B cell (primary cell): Measurements from ENCODE around the gene ARHGAP33. TPM values are rescaled to one million over a fixed set of nuclear protein-coding genes. Genes with fewer than 3 reads are reported as not detected.

Experiments used
- ATAC-seq: fragments of 200-7000 bp; cut with Tn5 transposase; one replicate; pipeline ENCODE4 v1.10.0; 2021; ENCODE audit warnings: low read depth, mild to moderate bottlenecking, moderate number of reproducible peaks, moderate library complexity
- CTCF ChIA-PET: fragments of 350-600 bp; sonication (Branson Sonifier 250); formaldehyde crosslinking; loops from one replicate; lab custom pipeline; 2021; ENCODE audit warnings: antibody characterized with exemption, inconsistent platforms; lab: Charles Lee
- POLR2A ChIA-PET: fragments of 350-600 bp; sonication (Branson Sonifier 250); formaldehyde crosslinking; loops from one replicate; lab custom pipeline; 2021; ENCODE audit warnings: antibody characterized with exemption; lab: Charles Lee
- DNase-seq: peaks from one replicate; pipeline ENCODE4 v3.0.0; 2013
- H2AFZ ChIP-seq: 2 replicates; pipeline ENCODE4 v1.6.1; 2012; ENCODE audit warnings: mild to moderate bottlenecking, low read depth, low read length; ENCODE audit not compliant: insufficient read depth, poor library complexity, severe bottlenecking
- H3K27ac ChIP-seq, 2 donors: 1 replicate in 1 of 2; 2 replicates in 1 of 2; pipeline ENCODE4 v1.5.1; 2012 to 2013; ENCODE audit warnings: low read length in 2 of 2, mild to moderate bottlenecking in 2 of 2, moderate library complexity in 1 of 2
- H3K27me3 ChIP-seq, 4 experiments: fragments of 200-600 bp in 1 of 4; sonication (generic) in 1 of 4; replicated peaks in 1 of 4; 1 replicate in 2 of 4; 2 replicates in 2 of 4; pipeline versions ENCODE4 v1.6.1 to v1.7.0; 2013 to 2016; ENCODE audit warnings: low read length in 3 of 4, mild to moderate bottlenecking in 2 of 4, mixed read lengths in 1 of 4, moderate library complexity in 1 of 4; ENCODE audit not compliant: insufficient read depth in 4 of 4, control insufficient read depth in 3 of 4; ENCODE audit errors: control extremely low read depth in 1 of 4
- H3K36me3 ChIP-seq, 2 experiments: replicated peaks in 1 of 2; 1 replicate in 1 of 2; 2 replicates in 1 of 2; pipeline versions ENCODE4 v1.6.1 to v1.7.1; 2013; ENCODE audit warnings: low read length in 1 of 2; ENCODE audit not compliant: insufficient read depth in 2 of 2, control insufficient read depth in 1 of 2; ENCODE audit errors: control extremely low read depth in 1 of 2, extremely low read depth in 1 of 2
- H3K4me1 ChIP-seq, 2 donors: fragments of 200-600 bp in 1 of 2; sonication (generic) in 1 of 2; 1 replicate in 1 of 2; 2 replicates in 1 of 2; pipeline versions ENCODE4 v1.5.1 to v1.6.1; 2013 to 2017; ENCODE audit warnings: low read length in 2 of 2; ENCODE audit not compliant: control insufficient read depth in 2 of 2, insufficient read depth in 2 of 2
- H3K4me2 ChIP-seq: replicated peaks from 2 replicates; pipeline ENCODE3; 2012; ENCODE audit warnings: mild to moderate bottlenecking, low read depth, low read length; ENCODE audit not compliant: poor library complexity, severe bottlenecking
- H3K4me3 ChIP-seq, 5 experiments: fragments of 200-600 bp in 1 of 5; sonication (generic) in 1 of 5; 1 replicate in 3 of 5; 2 replicates in 2 of 5; pipeline versions ENCODE4 v1.5.1 to v1.7.0; 2011 to 2016; ENCODE audit warnings: low read length in 4 of 5, mild to moderate bottlenecking in 4 of 5, low read depth in 2 of 5, control low read depth in 1 of 5, moderate library complexity in 1 of 5; ENCODE audit not compliant: insufficient read depth in 1 of 5; ENCODE audit errors: control extremely low read depth in 1 of 5, extremely low read depth in 1 of 5
- H3K79me2 ChIP-seq: fragments of 200-600 bp; sonication (generic); one replicate; pipeline ENCODE4 v1.6.0; 2016; ENCODE audit warnings: low read length; ENCODE audit not compliant: control insufficient read depth, insufficient read depth
- H3K9ac ChIP-seq: fragments of 200-600 bp; sonication (generic); 2 replicates; pipeline ENCODE4 v1.6.1; 2017; ENCODE audit warnings: mild to moderate bottlenecking, low read length, moderate library complexity
- H3K9me3 ChIP-seq, 3 donors: one replicate each; pipeline versions ENCODE4 v1.6.1 to v1.7.1; 2013; ENCODE audit warnings: low read length in 2 of 3; ENCODE audit not compliant: control insufficient read depth in 2 of 3, insufficient read depth in 1 of 3; ENCODE audit errors: control extremely low read depth in 1 of 3
- H4K20me1 ChIP-seq: 2 replicates; pipeline ENCODE4 v1.6.0; 2012; ENCODE audit warnings: mild to moderate bottlenecking, low read length; ENCODE audit not compliant: insufficient read depth, control insufficient read depth, poor library complexity, severe bottlenecking
- H3K27ac Mint-ChIP-seq: one replicate; pipeline ENCODE4 v1.8.0; 2021; ENCODE audit warnings: mixed read lengths
- H3K27me3 Mint-ChIP-seq: one replicate; pipeline ENCODE4 v1.8.0; 2021; ENCODE audit warnings: mixed read lengths
- H3K4me1 Mint-ChIP-seq: one replicate; pipeline ENCODE4 v1.8.0; 2021; ENCODE audit warnings: mixed read lengths
- H3K4me3 Mint-ChIP-seq: one replicate; pipeline ENCODE4 v1.8.0; 2021; ENCODE audit warnings: mixed read lengths
- H3K9me3 Mint-ChIP-seq: one replicate; pipeline ENCODE4 v1.8.0; 2022; ENCODE audit warnings: mixed read lengths; ENCODE audit not compliant: insufficient read depth
- EZH2 ChIP-seq: IDR thresholded peaks from 2 replicates; pipeline ENCODE4 v1.6.1; 2012; ENCODE audit warnings: borderline replicate concordance, low read depth, mild to moderate bottlenecking, moderate library complexity, low read length; ENCODE audit not compliant: insufficient read depth, poor library complexity, severe bottlenecking
- WGBS: methylation state at CpG from one replicate; pipeline ENCODE4 v1.1.5; 2013; ENCODE audit warnings: missing lambda C conversion rate; ENCODE audit not compliant: insufficient coverage; 5-methylcytosine and 5-hydroxymethylcytosine counted together
- intact Hi-C: fragments of 100-400 bp; cut with micrococcal nuclease; formaldehyde crosslinking; loops from one replicate; pipeline ENCODE4 v1.10.0; 2022
- polyA plus RNA-seq: library from polyadenylated mRNA; depleted of rRNA; stranded (reverse); fragments of >200 nt; gene quantifications from 2 replicates; pipeline ENCODE4 v1.2.3, GENCODE V29; 2012
- total RNA-seq, 2 donors: library from RNA; stranded (reverse); fragments of 120-200 nt in 1 of 2; gene quantifications; 1 replicate in 1 of 2; 2 replicates in 1 of 2; pipeline versions ENCODE4 v1.2.3 to v1.2.4, GENCODE V29; 2013 to 2022
- TF ChIP-seq, protein P1 (sequence below): fragments of 200-600 bp; IDR thresholded peaks from one replicate; pipeline ENCODE4 v1.8.0; 2022; ENCODE audit warnings: antibody characterized with exemption, mild to moderate bottlenecking

The ARHGAP33 gene
- total and polyA plus RNA-seq, 2 donors (not counting 1 experiment from before 2014, with no cell fraction given) = 18.2 to 27.8 TPM

DNA sequence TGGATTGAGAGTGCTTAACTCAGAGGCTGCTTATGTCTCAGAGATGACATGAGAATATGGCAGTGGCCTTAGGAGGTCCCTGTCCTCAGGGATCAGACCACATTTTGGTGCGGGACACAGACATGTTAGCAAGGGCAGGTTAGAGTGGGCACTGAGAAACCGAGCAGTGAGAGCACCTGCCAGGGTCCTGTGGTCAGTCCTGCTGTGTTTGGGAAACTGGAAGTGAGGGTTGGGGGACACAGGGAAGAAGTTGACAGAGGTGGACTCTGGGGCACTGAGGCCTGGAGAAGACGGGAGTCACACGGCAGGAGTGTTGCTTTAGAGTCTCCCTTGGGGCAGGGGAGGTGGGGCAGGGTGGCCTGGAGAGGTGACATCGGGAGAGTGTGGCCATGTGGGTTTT, 40.5 kb upstream of the ARHGAP33 start:
- Histone ChIP-seq H4K20me1 (peaks cover 55% of the 10 kb centered on the region), H3K79me2 (peaks cover 34% of the 10 kb centered on the region), H3K9me3 (no peaks in the 10 kb centered on the region), H3K4me3 (no peak overlapping the region), H3K36me3 (peaks cover 2 to 80% of the 10 kb centered on the region in 2 experiments), H3K4me1 (peaks cover 12 to 22% of the 10 kb centered on the region in 2 donors), H3K4me2 (no peak overlapping the region), H2AFZ (no peak overlapping the region), H3K27ac (no peak overlapping the region), H3K9ac (no peak overlapping the region), H3K27me3 (no peaks in the 10 kb centered on the region)
- WGBS = 87% methylated on average over 5 of the region's 5 CpGs
- TF ChIP-seq, protein P1, sequence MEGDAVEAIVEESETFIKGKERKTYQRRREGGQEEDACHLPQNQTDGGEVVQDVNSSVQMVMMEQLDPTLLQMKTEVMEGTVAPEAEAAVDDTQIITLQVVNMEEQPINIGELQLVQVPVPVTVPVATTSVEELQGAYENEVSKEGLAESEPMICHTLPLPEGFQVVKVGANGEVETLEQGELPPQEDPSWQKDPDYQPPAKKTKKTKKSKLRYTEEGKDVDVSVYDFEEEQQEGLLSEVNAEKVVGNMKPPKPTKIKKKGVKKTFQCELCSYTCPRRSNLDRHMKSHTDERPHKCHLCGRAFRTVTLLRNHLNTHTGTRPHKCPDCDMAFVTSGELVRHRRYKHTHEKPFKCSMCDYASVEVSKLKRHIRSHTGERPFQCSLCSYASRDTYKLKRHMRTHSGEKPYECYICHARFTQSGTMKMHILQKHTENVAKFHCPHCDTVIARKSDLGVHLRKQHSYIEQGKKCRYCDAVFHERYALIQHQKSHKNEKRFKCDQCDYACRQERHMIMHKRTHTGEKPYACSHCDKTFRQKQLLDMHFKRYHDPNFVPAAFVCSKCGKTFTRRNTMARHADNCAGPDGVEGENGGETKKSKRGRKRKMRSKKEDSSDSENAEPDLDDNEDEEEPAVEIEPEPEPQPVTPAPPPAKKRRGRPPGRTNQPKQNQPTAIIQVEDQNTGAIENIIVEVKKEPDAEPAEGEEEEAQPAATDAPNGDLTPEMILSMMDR = no peak
- TF ChIP-seq EZH2 = no peak
- H3K9me3 Mint-ChIP-seq = no peaks in the 10 kb centered on the region
- no peak overlapping the region for H3K27ac Mint-ChIP-seq
- H3K4me3 Mint-ChIP-seq = no peak overlapping the region
- H3K4me1 Mint-ChIP-seq = peaks cover 28% of the 10 kb centered on the region
- intact Hi-C loops = no loop called here
- ChIA-PET POLR2A (no interaction called here), CTCF (interaction anchor here (0.5 kb wide), 1 partner anchor 47 kb away, joined by 3 read pairs; no protein-coding TSS in a partner anchor)
- DNase-seq (no peak), ATAC-seq (no peak)
- no peaks in the 10 kb centered on the region for H3K27me3 Mint-ChIP-seq

DNA sequence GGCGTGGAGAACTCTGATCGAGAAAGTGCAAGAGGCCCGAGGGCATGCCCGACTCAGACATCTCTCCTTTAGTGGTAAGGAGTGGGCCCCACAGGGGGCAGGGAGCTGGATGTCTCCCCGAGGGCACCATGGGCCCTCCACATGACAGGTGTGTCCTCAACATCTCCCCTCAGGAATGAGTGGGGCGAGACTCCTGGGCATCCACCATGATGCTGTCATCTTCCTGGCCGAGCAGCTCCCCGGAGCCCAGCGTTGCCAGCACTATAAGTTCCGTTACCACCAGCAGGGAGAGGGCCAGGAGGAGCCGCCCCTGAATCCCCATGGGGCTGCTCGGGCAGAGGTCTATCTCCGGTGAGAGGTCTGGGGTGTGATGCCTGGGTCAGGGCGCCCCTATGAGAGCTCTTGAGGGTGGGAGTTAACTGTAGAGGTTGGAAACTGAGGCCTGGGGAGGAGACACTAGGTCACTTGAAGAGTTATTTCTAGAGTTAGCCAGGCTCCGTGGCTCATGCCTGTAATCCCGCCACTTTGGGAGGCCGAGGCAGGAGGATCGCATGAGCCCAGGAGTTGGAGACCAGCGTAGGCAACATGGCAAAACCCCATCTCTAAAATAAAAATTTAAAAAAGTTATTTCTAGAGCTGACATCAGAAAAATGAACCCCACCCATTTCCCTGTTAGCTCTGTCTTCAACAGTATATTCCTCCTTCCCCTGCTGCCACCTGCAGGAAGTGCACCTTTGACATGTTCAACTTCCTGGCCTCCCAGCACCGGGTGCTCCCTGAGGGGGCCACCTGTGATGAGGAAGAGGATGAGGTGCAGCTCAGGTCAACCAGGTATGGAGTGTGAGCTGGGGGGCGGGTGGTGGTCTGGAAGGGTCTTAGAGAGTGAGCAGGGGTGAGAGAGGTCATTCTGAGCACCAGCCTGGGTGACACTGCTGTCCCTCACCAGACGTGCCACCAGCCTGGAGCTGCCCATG, 38.2 kb upstream of the ARHGAP33 start:
- CTCF ChIA-PET = interaction anchor here (0.6 to 1.5 kb wide), 4 partner anchors 19 to 49 kb away, joined by 3 read pairs; no protein-coding TSS in a partner anchor
- Mint-ChIP-seq H3K9me3 (no peaks in the 10 kb centered on the region), H3K4me1 (peaks cover 40% of the 10 kb centered on the region), H3K4me3 (peak overlapping the region; percentile 16), H3K27me3 (no peaks in the 10 kb centered on the region), H3K27ac (peak overlapping the region; percentile 85)
- peaks cover 43% of the 10 kb centered on the region for H4K20me1 ChIP-seq
- peak overlapping the region; percentile 52 to 62 for H3K27ac ChIP-seq
- H3K36me3 ChIP-seq = peaks cover 0 to 58% of the 10 kb centered on the region in 2 experiments
- WGBS = 83% methylated on average over 18 of the region's 22 CpGs
- no peak for TF ChIP-seq EZH2
- TF ChIP-seq, protein P1 = peak; percentile 20
- H3K79me2 ChIP-seq = peaks cover 37% of the 10 kb centered on the region
- H3K4me1 ChIP-seq = peaks cover 14 to 39% of the 10 kb centered on the region in 2 donors
- no peaks in the 10 kb centered on the region for H3K9me3 ChIP-seq
- no peaks in the 10 kb centered on the region for H3K27me3 ChIP-seq
- no peak overlapping the region for H3K4me3 ChIP-seq
- H3K4me2 ChIP-seq = no peak overlapping the region
- ATAC-seq = no peak
- no peak overlapping the region for H2AFZ ChIP-seq
- H3K9ac ChIP-seq = no peak overlapping the region
- intact Hi-C loops = no loop called here
- POLR2A ChIA-PET = no interaction called here
- DNase-seq = peak; percentile 53
